AG04449 (cell line): ENCODE data around the gene KDM7A.

Experiments used
- CTCF ChIA-PET: fragments of 350-600 bp; formaldehyde crosslinking; extraction: SDS; loops from one replicate; lab custom pipeline; 2021; ENCODE audit warnings: antibody characterized with exemption; lab: Yijun Ruan, JAX
- POLR2A ChIA-PET: fragments of 400-600, 350-600 bp; formaldehyde crosslinking; extraction: SDS; loops from one replicate; lab custom pipeline; 2020; ENCODE audit warnings: antibody characterized with exemption, inconsistent platforms; lab: Yijun Ruan, JAX
- DNase-seq: peaks from one replicate; pipeline ENCODE4 v3.0.0-alpha.2; 2010; ENCODE audit warnings: low read depth, low spot score
- H3K4me3 ChIP-seq: 2 replicates; pipeline ENCODE4 v1.5.1; 2011; ENCODE audit warnings: low read depth, mild to moderate bottlenecking, control low read depth, low read length
- CTCF ChIP-seq: IDR thresholded peaks from one replicate; pipeline ENCODE4 v1.5.1; 2011; ENCODE audit warnings: mild to moderate bottlenecking, moderate library complexity, low read length, control low read depth, inconsistent platforms; ENCODE audit not compliant: insufficient read depth; ENCODE audit errors: missing control alignments

The KDM7A gene

GRCh38 chr7:140080919-140081318, 95.9 kb downstream of the KDM7A start:
- no peak for DNase-seq
- POLR2A ChIA-PET = no interaction called here
- no peak for TF ChIP-seq CTCF
- no peak overlapping the region for H3K4me3 ChIP-seq
- CTCF ChIA-PET = no interaction called here

- no peak overlapping the region for H3K4me3 ChIP-seq
- TF ChIP-seq CTCF = no peak
- CTCF ChIA-PET = no interaction called here
- POLR2A ChIA-PET = no interaction called here
- peak; percentile 10 for DNase-seq
These were observed 97.7 kb downstream of the KDM7A start for GRCh38 chr7:140079121-140079536.

GRCh38 chr7:140078392-140078791, 98.4 kb downstream of the KDM7A start:
- CTCF ChIA-PET = no interaction called here

GRCh38 chr7:140074780-140075179, 102.0 kb downstream of the KDM7A start:
- POLR2A ChIA-PET = no interaction called here
- H3K4me3 ChIP-seq = no peak overlapping the region
- DNase-seq = peak; percentile 34
- CTCF ChIA-PET = no interaction called here
- no peak for TF ChIP-seq CTCF

More at GRCh38 chr7:140078392-140078791, 98.4 kb downstream of the KDM7A start:
- DNase-seq = no peak
- no peak overlapping the region for H3K4me3 ChIP-seq
- no peak for TF ChIP-seq CTCF
- POLR2A ChIA-PET = no interaction called here

GRCh38 chr7:140070546-140070945, 106.2 kb downstream of the KDM7A start:
- TF ChIP-seq CTCF = no peak
- ChIA-PET POLR2A (no interaction called here), CTCF (no interaction called here)
- H3K4me3 ChIP-seq = no peak overlapping the region
- DNase-seq = no peak

GRCh38 chr7:140069298-140069949, 107.4 kb downstream of the KDM7A start:
- ChIA-PET CTCF (no interaction called here), POLR2A (no interaction called here)
- TF ChIP-seq CTCF = no peak
- no peak for DNase-seq
- H3K4me3 ChIP-seq = no peak overlapping the region
